Endothelial cell of umbilical vein (primary cell): ENCODE results near the gene ADAMTSL2. TPM values are rescaled to one million over a fixed set of nuclear protein-coding genes. Genes with fewer than 3 reads are reported as not detected.

Source experiments
- BruUV-seq: library from RNA; stranded (reverse); fragments of 400-500 nt; replicated peaks from 2 replicates; lab custom pipeline; 2021; lab: Mats Ljungman, UMichigan
- CTCF ChIA-PET: fragments of 300-600, 350-600 bp; sonication (Branson Sonifier 250); formaldehyde crosslinking; loops from one replicate; lab custom pipeline; 2021; ENCODE audit warnings: antibody characterized with exemption, inconsistent platforms; lab: Charles Lee
- POLR2A ChIA-PET: fragments of 300-600, 350-600 bp; sonication (Branson Sonifier 250); formaldehyde crosslinking; loops from one replicate; lab custom pipeline; 2021; ENCODE audit warnings: antibody characterized with exemption, inconsistent platforms; lab: Charles Lee
- DNase-seq: peaks from one replicate; pipeline ENCODE4 v3.0.0-alpha.2; 2011; ENCODE audit warnings: low read depth, low spot score
- FAIRE-seq: peaks from 2 replicates; lab custom pipeline; 2011; peaks lifted over from hg19 to GRCh38; lab: Jason Lieb, UNC
- H2AFZ ChIP-seq: 2 replicates; pipeline ENCODE4 v1.6.0; 2012; ENCODE audit warnings: low read depth, low read length, control low read depth, inconsistent platforms
- H3K27ac ChIP-seq: 2 replicates; pipeline ENCODE4 v1.5.1; 2011; ENCODE audit warnings: low read depth, mild to moderate bottlenecking, control low read depth, low read length, moderate library complexity; ENCODE audit not compliant: insufficient read depth
- H3K27me3 ChIP-seq, 2 experiments: 2 replicates each; pipeline versions ENCODE4 v1.6.0 to v1.6.1; 2011; ENCODE audit warnings: low read length in 2 of 2, mixed read lengths in 1 of 2; ENCODE audit not compliant: control insufficient read depth in 2 of 2, insufficient read depth in 2 of 2
- H3K36me3 ChIP-seq, 2 experiments: 2 replicates in 1 of 2; 3 replicates in 1 of 2; pipeline ENCODE4 v1.5.1; 2011; ENCODE audit warnings: low read length in 2 of 2, mild to moderate bottlenecking in 1 of 2, moderate library complexity in 1 of 2; ENCODE audit not compliant: control insufficient read depth in 2 of 2, insufficient read depth in 2 of 2; ENCODE audit errors: extremely low read depth in 1 of 2
- H3K4me1 ChIP-seq: 3 replicates; pipeline ENCODE4 v1.5.1; 2011; ENCODE audit warnings: mild to moderate bottlenecking, low read length; ENCODE audit not compliant: control insufficient read depth, insufficient read depth; ENCODE audit errors: extremely low read depth
- H3K4me2 ChIP-seq: 2 replicates; pipeline ENCODE4 v1.6.1; 2011; ENCODE audit warnings: low read length, control low read depth, mixed read lengths; ENCODE audit not compliant: insufficient read depth
- H3K4me3 ChIP-seq, 3 experiments: fragments of 200-600 bp in 1 of 3; sonication (generic), shearing (Covaris generic) in 1 of 3; replicated peaks in 1 of 3; 2 replicates each; pipeline ENCODE4 v1.5.1; 2011 to 2016; ENCODE audit warnings: control low read depth in 3 of 3, low read length in 3 of 3, mild to moderate bottlenecking in 2 of 3, inconsistent platforms in 1 of 3, low read depth in 1 of 3, moderate library complexity in 1 of 3; ENCODE audit not compliant: insufficient read depth in 1 of 3
- H3K79me2 ChIP-seq: 2 replicates; pipeline ENCODE4 v1.6.0; 2012; ENCODE audit warnings: low read length, inconsistent platforms; ENCODE audit not compliant: control insufficient read depth, insufficient read depth
- H3K9ac ChIP-seq: replicated peaks from 2 replicates; pipeline ENCODE3; 2011; ENCODE audit warnings: low read length, control low read depth; ENCODE audit not compliant: insufficient read depth; ENCODE audit errors: extremely low read depth
- H3K9me1 ChIP-seq: replicated peaks from 3 replicates; pipeline ENCODE4 v1.6.0; 2011; ENCODE audit warnings: mild to moderate bottlenecking, low read length; ENCODE audit not compliant: control insufficient read depth, insufficient read depth; ENCODE audit errors: extremely low read depth
- H3K9me3 ChIP-seq: replicated peaks from 2 replicates; pipeline ENCODE4 v1.5.1; 2012; ENCODE audit warnings: low read length, inconsistent platforms; ENCODE audit not compliant: control insufficient read depth, insufficient read depth
- H4K20me1 ChIP-seq: replicated peaks from 2 replicates; pipeline ENCODE3; 2011; ENCODE audit warnings: mild to moderate bottlenecking, low read length; ENCODE audit not compliant: control insufficient read depth, insufficient read depth; ENCODE audit errors: extremely low read depth
- EZH2 ChIP-seq: IDR thresholded peaks from 2 replicates; pipeline ENCODE4 v1.6.1; 2012; ENCODE audit warnings: borderline replicate concordance, low read depth, mild to moderate bottlenecking, moderate library complexity, low read length, inconsistent platforms; ENCODE audit not compliant: severe bottlenecking
- FOS ChIP-seq: IDR thresholded peaks from 2 replicates; pipeline ENCODE4 v1.6.1; 2011; ENCODE audit warnings: mild to moderate bottlenecking, low read length, moderate library complexity, borderline replicate concordance; ENCODE audit not compliant: insufficient read depth
- GATA2 ChIP-seq: IDR thresholded peaks from 2 replicates; pipeline ENCODE4 v1.7.0; 2011; ENCODE audit warnings: low read depth, mild to moderate bottlenecking, moderate library complexity, mixed read lengths, low read length; ENCODE audit not compliant: insufficient read length, insufficient read depth
- JUN ChIP-seq: IDR thresholded peaks from 2 replicates; pipeline ENCODE4 v1.6.1; 2011; ENCODE audit warnings: borderline replicate concordance, low read depth; ENCODE audit not compliant: insufficient read length, insufficient read depth
- MYC ChIP-seq: IDR thresholded peaks from one replicate; pipeline ENCODE4 v1.6.1; 2011; ENCODE audit warnings: mild to moderate bottlenecking, low read depth, low read length
- POLR2A ChIP-seq: IDR thresholded peaks from 2 replicates; pipeline ENCODE4 v1.6.1; 2012; ENCODE audit warnings: low read depth, mild to moderate bottlenecking, control low read depth, low read length
- POLR2AphosphoS5 ChIP-seq: IDR thresholded peaks from 2 replicates; pipeline ENCODE4 v1.6.1; 2012; ENCODE audit warnings: low read depth, mild to moderate bottlenecking, control low read depth, low read length, moderate library complexity; ENCODE audit not compliant: insufficient read depth
- dilution Hi-C: fragments of 300-500 bp; cut with MboI; formaldehyde crosslinking; loops from one replicate; pipeline ENCODE4 v1.15.0; 2019; ENCODE audit warnings: low sequenced_read_pairs; ENCODE audit not compliant: extremely low pct_ligation_motif_present
- intact Hi-C: fragments of 100-400 bp; cut with micrococcal nuclease; formaldehyde crosslinking; loops from one replicate; pipeline ENCODE4 v1.10.0; 2022
- polyA plus RNA-seq, 4 experiments: library from polyadenylated mRNA; depleted of rRNA in 3 of 4; stranded (reverse) in 3 of 4; unstranded in 1 of 4; fragments of >200 nt; gene quantifications; 2 replicates each; pipeline versions ENCODE4 v1.2.1 to v1.2.3, GENCODE V29; 2011 to 2012; ENCODE audit warnings: missing spikeins in 1 of 4
- total RNA-seq: library from RNA; stranded (reverse); gene quantifications from 2 replicates; pipeline ENCODE4 v1.2.3, GENCODE V29; 2021
- TF ChIP-seq, protein P1 (sequence below), 2 donors: IDR thresholded peaks; 1 replicate in 1 of 2; 2 replicates in 1 of 2; pipeline ENCODE4 v1.5.1; 2011; ENCODE audit warnings: low read length in 2 of 2, mild to moderate bottlenecking in 2 of 2, moderate library complexity in 2 of 2, control low read depth in 1 of 2, inconsistent platforms in 1 of 2, low read depth in 1 of 2; ENCODE audit not compliant: insufficient read depth in 1 of 2; ENCODE audit errors: extremely low read depth in 1 of 2
- TF ChIP-seq, protein P2 (sequence below): IDR thresholded peaks from 2 replicates; pipeline ENCODE4 v1.6.1; 2011; ENCODE audit not compliant: insufficient read depth, insufficient read length

ADAMTSL2 gene
- total and polyA plus RNA-seq, 2 donors (not counting 3 experiments of a cell fraction or from before 2014, with no cell fraction given) = not detected

DNA sequence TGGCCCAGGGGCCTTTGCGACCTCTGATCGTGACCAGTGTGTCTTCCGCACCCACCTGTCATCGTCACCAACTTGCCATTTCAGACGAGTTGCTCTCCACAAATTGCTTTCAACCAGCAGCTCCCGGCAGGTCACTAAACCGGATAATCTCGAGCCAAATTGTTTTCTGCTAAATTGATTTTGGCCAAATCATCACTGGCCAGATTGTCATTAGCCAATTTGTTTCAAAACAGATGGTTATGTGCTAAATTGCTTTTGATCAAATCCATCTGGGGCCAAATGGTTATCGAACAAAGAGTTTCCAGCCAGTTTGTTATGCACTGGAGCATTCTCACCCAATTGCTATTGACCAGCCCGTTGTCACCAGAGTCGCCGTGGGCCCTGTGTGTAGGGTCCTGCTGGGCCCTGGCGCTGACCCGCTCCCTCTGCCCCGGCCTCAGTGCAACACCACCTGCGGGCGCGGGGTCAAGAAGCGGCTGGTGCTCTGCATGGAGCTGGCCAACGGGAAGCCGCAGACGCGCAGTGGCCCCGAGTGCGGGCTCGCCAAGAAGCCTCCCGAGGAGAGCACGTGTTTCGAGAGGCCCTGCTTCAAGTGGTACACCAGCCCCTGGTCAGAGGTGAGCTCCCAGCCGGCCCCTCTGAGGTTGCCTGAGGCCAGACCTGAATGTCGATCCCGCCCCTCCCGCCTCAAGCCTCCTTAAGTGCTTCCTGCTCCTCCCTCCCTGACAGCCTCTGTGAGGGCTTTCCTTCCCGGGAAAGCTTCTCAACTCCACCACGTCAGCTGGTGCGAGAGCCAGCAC, 35.6 kb downstream of the ADAMTSL2 start:
- no peaks in the 10 kb centered on the region for H3K9me1 ChIP-seq
- H3K27ac ChIP-seq = no peak overlapping the region
- BruUV-seq = no TSS peak
- no peak overlapping the region for H3K9ac ChIP-seq
- no peaks in the 10 kb centered on the region for H3K79me2 ChIP-seq
- no peaks in the 10 kb centered on the region for H3K9me3 ChIP-seq
- H3K4me2 ChIP-seq = no peak overlapping the region
- CTCF ChIA-PET = interaction anchor here (1.9 kb wide), 1 partner anchor 11 kb away, joined by 5 read pairs; no protein-coding TSS in a partner anchor
- H2AFZ ChIP-seq = no peak overlapping the region
- no peaks in the 10 kb centered on the region for H3K4me1 ChIP-seq
- H3K27me3 ChIP-seq = no peaks in the 10 kb centered on the region
- no peaks in the 10 kb centered on the region for H3K36me3 ChIP-seq
- intact Hi-C loops = no loop called here
- no peak for FAIRE-seq
- POLR2A ChIA-PET = no interaction called here
- dilution Hi-C loops = no loop called here
- no peaks in the 10 kb centered on the region for H4K20me1 ChIP-seq
- TF ChIP-seq, protein P1, sequence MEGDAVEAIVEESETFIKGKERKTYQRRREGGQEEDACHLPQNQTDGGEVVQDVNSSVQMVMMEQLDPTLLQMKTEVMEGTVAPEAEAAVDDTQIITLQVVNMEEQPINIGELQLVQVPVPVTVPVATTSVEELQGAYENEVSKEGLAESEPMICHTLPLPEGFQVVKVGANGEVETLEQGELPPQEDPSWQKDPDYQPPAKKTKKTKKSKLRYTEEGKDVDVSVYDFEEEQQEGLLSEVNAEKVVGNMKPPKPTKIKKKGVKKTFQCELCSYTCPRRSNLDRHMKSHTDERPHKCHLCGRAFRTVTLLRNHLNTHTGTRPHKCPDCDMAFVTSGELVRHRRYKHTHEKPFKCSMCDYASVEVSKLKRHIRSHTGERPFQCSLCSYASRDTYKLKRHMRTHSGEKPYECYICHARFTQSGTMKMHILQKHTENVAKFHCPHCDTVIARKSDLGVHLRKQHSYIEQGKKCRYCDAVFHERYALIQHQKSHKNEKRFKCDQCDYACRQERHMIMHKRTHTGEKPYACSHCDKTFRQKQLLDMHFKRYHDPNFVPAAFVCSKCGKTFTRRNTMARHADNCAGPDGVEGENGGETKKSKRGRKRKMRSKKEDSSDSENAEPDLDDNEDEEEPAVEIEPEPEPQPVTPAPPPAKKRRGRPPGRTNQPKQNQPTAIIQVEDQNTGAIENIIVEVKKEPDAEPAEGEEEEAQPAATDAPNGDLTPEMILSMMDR (IDR thresholded peaks at IDR 0.05; ENCODE audit: extremely low read depth in 1 of 2, insufficient read depth in 1 of 2, low read depth in 1 of 2, low read length in 2 of 2) = no peak
- TF ChIP-seq, protein P2, sequence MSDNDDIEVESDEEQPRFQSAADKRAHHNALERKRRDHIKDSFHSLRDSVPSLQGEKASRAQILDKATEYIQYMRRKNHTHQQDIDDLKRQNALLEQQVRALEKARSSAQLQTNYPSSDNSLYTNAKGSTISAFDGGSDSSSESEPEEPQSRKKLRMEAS = no peak
- TF ChIP-seq GATA2 = no peak
- no peak for TF ChIP-seq JUN
- no peak for TF ChIP-seq MYC
- no peak for TF ChIP-seq POLR2AphosphoS5
- TF ChIP-seq POLR2A = no peak
- no peak for TF ChIP-seq EZH2
- TF ChIP-seq FOS = no peak
- DNase-seq = no peak
- no peak overlapping the region for H3K4me3 ChIP-seq
